Measurements from ENCODE around the gene AACS.
A peak's percentile ranks its signal among the peaks of the same experiment; 100 is the strongest.

The AACS gene

GRCh38 chr12:125160281-125160955, 95.2 kb downstream of the AACS start:
- no peak for DNase-seq

- DNase-seq, result no peak
Observed at GRCh38 chr12:125161712-125162022, 96.4 kb downstream of the AACS start.

GRCh38 chr12:125162489-125163028, 97.3 kb downstream of the AACS start:
- DNase-seq, result no peak

- DNase-seq, result no peak
Observed at GRCh38 chr12:125163148-125163547, 97.9 kb downstream of the AACS start.

GRCh38 chr12:125164541-125164940, 99.3 kb downstream of the AACS start:
- DNase-seq, result no peak

- no peak for DNase-seq
Observed at GRCh38 chr12:125166041-125166440, 100.8 kb downstream of the AACS start.

GRCh38 chr12:125167658-125168057, 102.4 kb downstream of the AACS start:
- no peak for DNase-seq

- DNase-seq, result no peak
Observed at GRCh38 chr12:125169451-125169850, 104.2 kb downstream of the AACS start.

- no peak for DNase-seq
Observed at GRCh38 chr12:125169870-125170269, 104.6 kb downstream of the AACS start.

- no peak for DNase-seq
Observed at GRCh38 chr12:125171267-125171666, 106.0 kb downstream of the AACS start.

- DNase-seq, result no peak
Observed at GRCh38 chr12:125172231-125172850, 107.1 kb downstream of the AACS start.

GRCh38 chr12:125175576-125175975, 110.3 kb downstream of the AACS start:
- DNase-seq, result no peak

- DNase-seq, result no peak
Observed at GRCh38 chr12:125178222-125178621, 113.0 kb downstream of the AACS start.

GRCh38 chr12:125180144-125180543, 114.9 kb downstream of the AACS start:
- no peak for DNase-seq

GRCh38 chr12:125181107-125181506, 115.9 kb downstream of the AACS start:
- DNase-seq, result no peak

- DNase-seq, result peak; percentile 62 to 80 (median 72)
Observed at GRCh38 chr12:125183187-125184067, 118.2 kb downstream of the AACS start.

- no peak for DNase-seq
Observed at GRCh38 chr12:125184213-125184967, 119.2 kb downstream of the AACS start.

GRCh38 chr12:125185311-125185739, 120.1 kb downstream of the AACS start:
- no peak for DNase-seq

- peak in 1 of 4 experiments; percentile 2 for DNase-seq
Observed at GRCh38 chr12:125185740-125186470, 120.7 kb downstream of the AACS start, which contains the start of gene TMEM132B. Gene TMEM132B, plus strand, starts transcription at chr12:125186386.

GRCh38 chr12:125186471-125187147, 121.4 kb downstream of the AACS start:
- DNase-seq, result no peak

GRCh38 chr12:125187148-125187745, 122.0 kb downstream of the AACS start:
- no peak for DNase-seq
